ENCODE measurements around the gene LYRM2. TPM values are rescaled to one million over a fixed set of nuclear protein-coding genes. Genes with fewer than 3 reads are reported as not detected.

The LYRM2 gene
- total RNA-seq, 4 donors from 2014 or later: 8.1 to 19.5 (median 14.4) TPM

DNA sequence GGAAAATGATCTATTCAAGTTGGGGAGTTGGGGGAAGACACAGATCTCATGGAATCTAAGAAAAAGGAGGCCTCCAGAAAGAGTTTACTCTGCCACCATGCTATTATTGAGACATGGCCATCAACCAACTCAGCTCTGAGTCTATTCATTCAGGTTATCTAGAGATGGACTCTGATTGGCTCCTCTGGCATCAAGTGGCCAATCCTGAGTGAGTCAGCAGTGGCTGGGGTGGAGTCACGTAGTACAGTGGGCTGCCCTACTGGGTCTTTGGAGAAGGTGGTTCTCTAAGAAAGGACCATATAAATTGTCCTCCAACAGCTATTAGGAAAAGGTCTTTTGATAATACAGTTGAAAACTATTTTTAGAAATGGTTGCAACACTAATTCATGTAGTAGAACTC lies 42.1 kb downstream of the LYRM2 start:
- H3K4me1 ChIP-seq: no peaks in the 10 kb centered on the region
- TF ChIP-seq POLR2A (IDR thresholded peaks at IDR 0.05): no peak
- no peak for TF ChIP-seq CTCF (IDR thresholded peaks at IDR 0.05)
- no peak for TF ChIP-seq POLR2AphosphoS5 (IDR thresholded peaks at IDR 0.05)
- WGBS: 90% methylated on average over 1 of the region's 1 CpG
- no peak overlapping the region for H3K27ac ChIP-seq
- H3K36me3 ChIP-seq: no peaks in the 10 kb centered on the region
- DNase-seq (ENCODE audit: low spot score in 2 of 2): no peak
- H3K9me3 ChIP-seq: no peaks in the 10 kb centered on the region
- H3K27me3 ChIP-seq: no peaks in the 10 kb centered on the region
- no peak overlapping the region for H3K4me3 ChIP-seq

DNA sequence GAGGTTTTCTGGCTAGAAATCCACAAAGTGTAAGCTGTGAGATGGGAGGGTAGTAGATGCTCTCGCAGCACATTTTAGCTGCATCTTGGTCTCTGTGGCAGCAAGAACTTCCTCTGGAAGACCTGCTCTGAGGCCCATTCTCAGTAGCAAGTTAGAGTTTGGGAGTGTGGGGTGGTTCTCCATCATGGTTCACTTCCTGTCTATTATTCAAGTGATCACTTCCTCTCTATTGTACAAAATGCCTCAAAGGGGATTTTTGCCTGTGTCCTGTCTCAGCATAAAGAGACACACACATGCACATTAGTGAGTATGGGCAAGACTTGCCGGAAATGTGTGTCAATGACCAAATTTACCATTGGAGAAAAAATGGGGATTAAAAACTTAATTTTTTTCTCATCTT lies 42.5 kb downstream of the LYRM2 start:
- H3K27me3 ChIP-seq: no peaks in the 10 kb centered on the region
- no peak for DNase-seq (ENCODE audit: low spot score in 2 of 2)
- no peaks in the 10 kb centered on the region for H3K4me1 ChIP-seq
- WGBS: 86% methylated on average over 2 of the region's 2 CpGs
- no peak overlapping the region for H3K4me3 ChIP-seq
- no peak overlapping the region for H3K27ac ChIP-seq
- TF ChIP-seq EP300 (IDR thresholded peaks at IDR 0.05): no peak
- H3K9me3 ChIP-seq: no peaks in the 10 kb centered on the region
- H3K36me3 ChIP-seq: no peaks in the 10 kb centered on the region

DNA sequence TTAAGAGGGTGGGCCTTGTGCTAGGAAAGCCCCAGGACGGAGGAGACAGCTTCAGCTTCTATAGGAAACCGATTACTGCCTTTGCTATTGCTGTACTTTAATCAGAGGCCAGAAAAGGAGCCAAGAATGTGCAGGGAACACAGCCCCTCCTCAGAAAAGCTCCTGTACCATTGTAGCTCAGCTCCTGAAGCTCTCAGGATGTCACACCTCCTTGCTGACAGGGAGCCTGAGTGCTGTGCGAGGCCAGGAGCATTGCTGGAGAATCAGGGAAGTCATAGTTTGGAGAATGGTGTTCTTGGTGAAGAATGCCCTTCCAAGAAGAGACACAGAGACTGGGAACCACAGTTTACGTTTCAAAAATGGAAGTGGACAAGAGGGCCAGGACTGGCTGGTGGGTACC lies 46.8 kb downstream of the LYRM2 start:
- DNase-seq (ENCODE audit: low spot score in 2 of 2): no peak
- Histone ChIP-seq H3K27me3 (no peaks in the 10 kb centered on the region), H3K4me1 (no peaks in the 10 kb centered on the region), H3K4me3 (no peak overlapping the region), H3K9me3 (no peaks in the 10 kb centered on the region), H3K36me3 (no peaks in the 10 kb centered on the region), H3K27ac (no peak overlapping the region)
- no peak for TF ChIP-seq POLR2A (IDR thresholded peaks at IDR 0.05)
- no peak for TF ChIP-seq EP300 (IDR thresholded peaks at IDR 0.05)
- no peak for TF ChIP-seq POLR2AphosphoS5 (IDR thresholded peaks at IDR 0.05)
- TF ChIP-seq CTCF (IDR thresholded peaks at IDR 0.05): no peak
- WGBS: 98% methylated on average over 4 of the region's 4 CpGs

- 77% methylated on average over 2 of the region's 2 CpGs for WGBS
- no peaks in the 10 kb centered on the region for H3K9me3 ChIP-seq
- H3K27me3 ChIP-seq: no peaks in the 10 kb centered on the region
- H3K36me3 ChIP-seq: no peaks in the 10 kb centered on the region
- DNase-seq (ENCODE audit: low spot score in 2 of 2): no peak
- H3K27ac ChIP-seq: no peak overlapping the region
- no peak overlapping the region for H3K4me3 ChIP-seq
- H3K4me1 ChIP-seq: no peaks in the 10 kb centered on the region
- TF ChIP-seq POLR2AphosphoS5 (IDR thresholded peaks at IDR 0.05) (no peak), POLR2A (IDR thresholded peaks at IDR 0.05) (no peak), EP300 (IDR thresholded peaks at IDR 0.05) (no peak), CTCF (IDR thresholded peaks at IDR 0.05) (no peak)
These were observed 48.4 kb downstream of the LYRM2 start for GRCh38 chr6:89590133-89590532.

GRCh38 chr6:89589297-89590025 lies 49.1 kb downstream of the LYRM2 start:
- H3K27ac ChIP-seq: no peak overlapping the region
- H3K36me3 ChIP-seq: no peaks in the 10 kb centered on the region
- no peaks in the 10 kb centered on the region for H3K4me1 ChIP-seq
- no peaks in the 10 kb centered on the region for H3K9me3 ChIP-seq
- H3K4me3 ChIP-seq: no peak overlapping the region
- no peak for DNase-seq (ENCODE audit: low spot score in 2 of 2)
- 81% methylated on average over 7 of the region's 7 CpGs for WGBS
- TF ChIP-seq CTCF (IDR thresholded peaks at IDR 0.05) (no peak), EP300 (IDR thresholded peaks at IDR 0.05) (no peak), POLR2AphosphoS5 (IDR thresholded peaks at IDR 0.05) (no peak), POLR2A (IDR thresholded peaks at IDR 0.05) (no peak)
- no peaks in the 10 kb centered on the region for H3K27me3 ChIP-seq

- Histone ChIP-seq H3K36me3 (no peaks in the 10 kb centered on the region), H3K27me3 (no peaks in the 10 kb centered on the region), H3K9me3 (no peaks in the 10 kb centered on the region), H3K4me1 (peaks cover 3% of the 10 kb centered on the region), H3K27ac (no peak overlapping the region), H3K4me3 (no peak overlapping the region)
- no peak for DNase-seq (ENCODE audit: low spot score in 2 of 2)
- TF ChIP-seq POLR2AphosphoS5 (IDR thresholded peaks at IDR 0.05): no peak
- no peak for TF ChIP-seq CTCF (IDR thresholded peaks at IDR 0.05)
- no peak for TF ChIP-seq POLR2A (IDR thresholded peaks at IDR 0.05)
- no peak for TF ChIP-seq EP300 (IDR thresholded peaks at IDR 0.05)
- WGBS: 93% methylated on average over 1 of the region's 1 CpG
These were observed 53.4 kb downstream of the LYRM2 start for GRCh38 chr6:89585154-89585553.

Data from suprapubic skin (tissue), 4 donors.